COLO668 (cell line): ENCODE results near the gene TMEM86B.
"Not testable (repeated sequence)": the region's sequence is repeated elsewhere in the genome, so short reads cannot be mapped to it uniquely, and the experiment has no call there.

Experiments used
- DNase-seq: peaks from one replicate; lab custom pipeline; 2025; ENCODE audit not compliant: unreplicated experiment; lab: John Stamatoyannopoulos, UW

Gene TMEM86B

DNA sequence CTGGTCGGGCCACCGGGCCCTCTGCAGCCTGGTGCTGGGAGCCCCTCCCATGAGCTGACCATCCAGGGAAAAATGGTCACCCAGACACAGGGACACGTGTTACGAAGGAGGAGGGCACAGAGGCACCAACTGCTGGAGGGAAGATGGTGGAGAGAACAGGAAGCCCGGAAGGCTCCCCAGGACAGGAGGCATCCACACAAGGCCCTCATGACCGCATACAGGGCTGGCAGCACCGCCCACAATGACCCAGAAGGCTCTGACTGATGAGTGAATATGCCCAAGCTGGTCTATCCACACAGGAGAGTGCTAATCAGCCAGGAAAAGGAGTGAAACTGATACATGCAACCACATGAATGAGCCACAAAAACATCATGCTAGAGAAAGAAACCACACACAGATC lies 14.0 kb upstream of the TMEM86B start:
- no peak for DNase-seq

DNA sequence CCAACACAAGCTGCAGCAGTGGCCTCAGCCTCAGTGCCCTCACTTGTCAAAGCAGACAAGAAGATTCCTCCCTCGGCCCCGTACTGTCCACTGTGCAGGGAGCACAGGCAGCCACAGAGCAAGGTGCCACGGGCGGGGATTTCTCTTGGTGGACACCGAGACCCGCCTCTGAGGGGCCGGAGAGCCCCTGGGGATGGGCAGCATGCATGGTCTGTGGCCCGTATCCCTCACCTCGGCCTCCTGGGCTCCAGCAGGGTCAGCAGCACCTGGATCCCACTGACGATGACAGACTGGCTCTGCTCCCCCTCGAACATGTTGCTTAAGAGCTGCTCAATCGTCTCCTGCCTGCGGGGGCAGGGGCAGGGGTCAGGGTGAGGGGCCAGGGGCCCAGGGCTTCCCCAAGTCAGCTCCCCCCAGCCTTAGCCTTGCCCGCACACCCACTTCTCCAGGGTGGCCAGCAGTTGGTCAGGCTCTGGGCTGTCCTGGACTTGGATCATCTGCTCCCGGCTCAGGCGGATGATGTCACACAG lies 13.4 kb upstream of the TMEM86B start:
- no peak for DNase-seq

DNA sequence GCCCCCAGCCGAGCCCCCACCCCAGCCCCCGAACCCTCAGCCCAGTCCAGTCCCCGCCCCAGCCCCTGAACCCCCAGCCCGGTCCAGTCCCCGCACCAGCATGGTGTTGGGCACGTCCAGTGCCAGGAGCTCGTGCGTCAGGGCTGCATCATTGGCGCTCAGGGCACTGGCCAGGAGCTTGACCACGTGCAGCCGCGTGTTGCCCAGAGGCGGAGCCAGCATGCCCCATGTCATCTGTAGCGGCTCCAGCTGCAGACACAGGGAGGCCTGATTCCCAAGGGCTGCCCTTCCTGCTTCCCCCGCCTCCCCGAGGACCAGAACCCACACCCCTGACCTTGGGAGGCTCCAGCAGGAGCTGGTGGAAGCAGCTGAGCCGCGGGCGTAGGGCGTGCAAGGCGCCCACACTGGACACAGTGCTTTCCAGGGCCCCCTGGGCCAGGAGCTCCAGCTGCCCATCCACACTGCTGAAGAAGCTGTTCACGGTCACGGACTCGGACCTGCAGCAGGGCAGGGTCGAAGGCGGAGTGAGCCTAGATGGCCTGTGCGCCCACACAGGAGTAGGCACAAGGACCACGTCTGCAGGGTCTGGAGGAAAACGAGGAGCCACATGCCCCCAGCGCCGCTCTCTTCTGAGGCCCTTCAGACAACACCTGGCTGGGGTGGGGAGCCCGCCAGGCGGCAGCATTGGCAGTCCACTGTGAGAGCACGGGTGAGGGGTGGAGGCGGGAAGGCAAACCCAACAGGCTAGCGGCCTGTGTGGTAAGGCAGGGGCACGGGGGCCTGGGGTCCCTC lies 12.8 kb upstream of the TMEM86B start:
- DNase-seq = no peak

DNA sequence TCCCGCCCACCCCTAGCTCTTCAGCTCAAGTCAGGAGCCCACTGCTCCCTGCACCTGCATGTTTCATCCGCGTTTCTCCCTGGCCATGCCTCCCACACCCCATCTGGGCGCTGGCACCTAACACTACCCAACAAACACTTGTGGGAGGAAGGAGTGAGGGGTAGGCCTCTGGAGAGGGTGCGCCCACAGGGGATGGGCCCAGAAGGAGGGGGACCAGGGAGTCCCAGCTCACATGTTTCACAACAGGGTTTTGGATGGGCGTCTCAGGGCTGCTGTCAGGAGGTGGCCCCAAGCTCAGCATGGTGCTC lies 12.1 kb upstream of the TMEM86B start:
- DNase-seq = no peak

DNA sequence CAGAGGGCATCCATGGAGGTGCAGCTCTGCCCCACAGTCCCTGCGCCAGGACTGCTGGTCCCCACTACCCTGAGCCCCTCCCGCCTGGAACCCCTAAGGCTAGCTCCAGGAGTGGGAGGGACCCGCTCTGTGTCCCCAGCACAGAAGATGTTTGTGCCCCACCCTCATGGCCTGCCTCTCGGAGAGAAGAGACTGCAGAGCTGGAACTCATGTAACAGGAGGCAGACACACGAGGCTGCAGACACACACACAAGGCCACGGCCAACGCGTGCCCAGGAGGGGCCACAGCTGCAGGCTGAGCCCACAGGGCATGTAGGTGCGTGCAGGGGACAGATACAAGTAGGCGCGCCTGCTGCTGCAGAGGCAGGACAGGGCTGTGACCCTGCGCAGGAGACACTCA lies 10.4 kb upstream of the TMEM86B start:
- DNase-seq = no peak

DNA sequence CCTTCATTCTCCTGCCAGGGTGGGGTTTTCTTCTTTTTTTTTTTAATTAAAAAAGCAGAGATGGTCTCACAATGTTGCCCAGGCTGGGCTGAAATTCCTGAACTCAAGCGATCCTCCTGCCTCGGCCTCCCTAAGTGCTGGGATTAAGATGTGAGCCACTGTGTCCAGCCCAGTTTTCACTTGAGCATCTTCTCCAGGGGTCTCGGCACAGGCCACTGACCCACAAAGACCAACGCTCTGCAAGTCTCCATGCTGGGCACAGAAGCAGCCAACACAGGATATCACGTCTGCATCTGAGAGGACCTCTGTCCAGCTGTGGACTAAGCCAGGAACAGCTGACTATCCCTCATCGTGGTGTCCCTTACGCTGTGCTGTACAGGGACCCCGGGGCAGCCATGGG lies 9.5 kb upstream of the TMEM86B start:
- no peak for DNase-seq

DNA sequence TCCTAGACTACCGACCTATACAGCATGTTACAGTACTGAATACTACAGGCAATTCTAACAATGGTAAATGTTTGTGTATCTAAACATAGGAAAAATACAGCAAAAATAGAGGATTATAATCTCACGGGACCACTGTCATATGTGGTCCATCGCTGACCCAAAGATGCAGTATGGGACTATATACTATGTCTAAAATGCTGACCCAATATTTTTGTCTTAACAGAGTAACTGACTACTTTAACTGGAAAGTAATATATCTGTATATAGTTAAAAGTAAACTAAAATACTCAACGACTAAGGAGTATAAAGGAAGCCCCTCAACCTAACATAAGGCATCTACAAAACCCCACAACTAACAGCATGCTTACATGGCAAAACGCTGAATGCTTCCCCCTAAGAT lies 4.4 kb upstream of the TMEM86B start:
- DNase-seq = no peak

DNA sequence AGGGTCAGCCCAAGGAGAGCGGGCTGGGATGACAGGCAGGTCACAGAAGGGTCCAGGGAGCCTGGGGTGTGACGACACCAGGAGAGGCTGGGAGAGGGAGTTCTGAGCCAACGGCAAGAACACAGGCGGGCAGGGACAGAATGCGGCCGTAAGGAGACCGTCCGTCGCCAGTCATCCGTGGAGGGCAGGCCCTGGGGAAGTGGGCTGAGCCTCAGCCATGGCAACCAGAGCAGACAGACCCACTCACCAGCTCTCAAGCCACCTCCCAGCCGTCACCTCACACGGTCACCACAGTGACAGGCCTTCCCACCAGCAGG lies 3.7 kb upstream of the TMEM86B start:
- DNase-seq = no peak

DNA sequence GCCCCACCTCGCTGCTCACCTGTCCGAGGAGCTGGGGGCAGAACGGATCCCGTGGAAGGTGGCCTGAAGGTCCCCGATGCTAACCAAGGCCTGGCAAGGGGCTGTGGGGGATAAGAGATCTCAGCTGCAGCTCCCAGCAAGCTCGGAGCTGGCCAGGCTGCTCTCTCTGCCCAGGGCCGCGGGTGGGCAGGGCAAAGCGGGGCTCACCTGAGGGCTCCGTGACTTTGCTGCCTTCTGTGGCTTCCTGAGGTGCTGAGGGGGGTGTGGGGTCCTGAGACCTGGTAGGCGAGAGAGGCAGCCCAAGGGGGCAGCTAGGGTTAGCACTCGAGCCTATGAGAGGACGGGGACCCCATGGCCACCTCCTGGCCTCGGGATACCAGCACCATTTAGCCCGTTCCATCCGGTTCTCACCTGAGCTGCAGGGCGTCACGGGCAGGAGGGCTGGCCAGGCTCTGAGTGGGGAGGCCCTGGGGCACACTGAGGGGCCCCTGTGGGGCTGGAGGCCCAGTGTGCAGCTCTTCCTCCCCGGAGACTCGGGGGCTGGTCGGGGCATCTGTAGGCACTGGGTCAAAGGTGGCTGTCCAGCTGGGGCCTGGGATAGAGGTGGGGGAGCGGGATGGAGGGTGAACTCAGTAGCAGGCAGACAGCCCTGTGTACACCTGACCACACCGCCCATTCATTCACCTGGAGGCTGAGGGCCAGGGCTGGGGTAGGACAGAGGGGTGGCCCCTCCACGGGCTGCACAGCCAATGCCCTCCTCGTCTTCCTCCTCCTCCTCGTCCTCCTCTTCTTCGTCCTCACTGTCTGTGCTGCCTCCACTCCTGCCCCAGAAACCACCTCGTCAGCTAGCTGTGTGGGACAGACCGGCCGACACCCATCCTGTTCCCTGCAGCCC lies 3.1 kb upstream of the TMEM86B start:
- DNase-seq = no peak

DNA sequence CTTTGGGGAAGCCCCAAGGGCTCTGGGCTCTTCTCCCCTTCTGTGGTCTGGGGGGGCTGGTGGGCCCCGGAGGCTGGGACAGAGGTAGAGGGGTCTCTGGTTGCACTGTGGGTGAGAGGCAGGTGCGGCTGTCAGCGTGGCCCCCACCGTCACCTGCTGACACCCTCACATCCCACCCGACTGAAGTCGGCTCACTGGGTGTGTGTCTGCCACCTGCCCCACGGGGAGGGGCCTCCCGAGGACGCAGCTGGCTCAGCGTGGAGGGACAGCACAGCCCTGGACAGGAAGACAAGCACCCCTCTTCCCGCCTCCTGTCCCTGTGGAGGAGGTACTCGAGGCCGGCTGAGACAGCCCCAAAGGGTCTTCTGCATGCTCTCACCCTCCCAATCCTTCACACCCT lies 2.2 kb upstream of the TMEM86B start:
- DNase-seq = no peak

DNA sequence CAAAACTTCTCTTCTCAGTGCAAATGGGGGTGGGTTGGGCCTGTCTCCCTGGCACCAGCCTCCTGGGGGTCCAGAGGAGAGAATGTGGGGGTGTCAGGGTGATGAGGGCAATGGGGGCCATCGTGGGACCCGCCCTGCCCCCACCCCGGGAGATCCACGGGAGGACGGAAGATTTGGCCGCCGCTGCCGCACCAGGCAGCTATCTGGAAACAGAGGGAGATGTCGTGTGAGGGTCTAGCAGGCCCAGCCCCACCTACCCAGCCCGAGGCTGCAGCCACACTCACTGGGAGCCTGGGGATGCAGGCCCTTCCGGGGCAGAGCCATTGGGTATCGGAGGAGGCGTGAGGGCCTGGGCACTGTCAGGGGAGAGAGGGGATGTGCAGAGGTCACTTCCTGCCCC lies 1.8 kb upstream of the TMEM86B start:
- DNase-seq = no peak

DNA sequence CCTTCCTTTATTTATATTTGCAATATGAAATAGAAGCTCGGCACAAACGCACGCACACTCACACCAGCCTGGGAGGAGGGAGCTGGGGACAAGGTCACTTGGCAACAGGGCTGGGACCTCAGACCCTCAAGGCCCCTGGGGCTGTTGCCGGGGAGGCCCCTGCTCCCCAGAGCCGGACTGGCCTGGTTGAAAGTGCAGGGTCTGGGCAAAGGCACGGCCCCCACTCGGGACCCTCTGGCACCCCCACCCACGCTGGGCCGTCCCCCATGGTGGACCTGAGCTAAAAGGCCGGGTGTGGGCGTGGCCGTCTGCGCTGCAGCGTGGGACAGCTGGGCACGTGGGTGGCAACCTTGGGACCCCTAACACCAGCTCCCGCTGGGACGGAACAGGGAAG lies 1.2 kb upstream of the TMEM86B start:
- DNase-seq = no peak

DNA sequence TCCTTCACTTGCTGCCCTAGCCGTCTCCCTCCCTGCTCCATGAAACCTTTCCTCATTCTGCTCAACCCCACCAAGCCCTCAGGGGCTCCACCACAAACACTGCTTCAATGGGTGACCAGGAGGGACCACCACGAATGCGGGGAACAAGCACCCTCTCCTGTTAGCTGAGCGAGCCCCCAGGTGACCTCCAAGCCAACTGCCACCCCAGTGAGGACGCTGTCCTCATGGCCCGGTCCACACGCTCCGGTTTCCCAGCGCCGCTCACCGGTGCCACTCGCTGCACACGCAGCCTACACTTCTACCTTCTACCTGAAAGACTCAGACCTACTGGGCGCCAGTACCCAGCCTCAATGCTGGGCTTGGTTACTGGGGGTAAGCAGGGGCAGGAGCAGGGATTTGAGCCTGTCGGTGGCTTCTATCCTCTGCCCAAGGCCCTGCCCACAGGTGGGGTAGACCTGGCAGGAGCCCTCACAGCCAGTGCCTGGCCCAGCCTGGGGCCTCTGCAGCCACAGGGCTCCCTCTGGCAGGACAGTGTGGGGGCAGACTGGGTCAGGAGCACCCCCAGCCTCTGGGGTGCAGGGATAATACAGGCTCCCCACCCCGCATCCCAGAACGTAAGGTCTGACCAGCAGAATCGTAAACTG lies 704 bp upstream of the TMEM86B start:
- DNase-seq = no peak

DNA sequence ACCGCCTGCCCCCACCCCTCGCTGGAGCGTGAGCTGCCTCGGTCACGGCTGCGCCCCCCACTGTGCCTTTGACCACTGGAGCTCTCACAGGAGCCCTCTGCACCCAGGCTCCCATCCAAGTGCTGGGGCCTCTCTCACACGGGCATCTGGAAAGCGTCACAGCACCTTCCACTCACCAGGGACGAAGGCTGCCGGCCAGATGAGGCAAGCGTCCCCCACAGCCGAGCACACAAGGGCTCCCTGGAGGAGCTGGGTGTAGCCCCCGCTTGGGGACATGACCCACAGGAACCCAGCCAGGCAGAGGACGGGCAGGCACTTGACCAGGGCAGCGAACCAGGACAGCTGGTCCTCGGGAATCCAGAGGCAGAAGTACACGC lies 560 bp downstream of the TMEM86B start:
- DNase-seq = no peak

DNA sequence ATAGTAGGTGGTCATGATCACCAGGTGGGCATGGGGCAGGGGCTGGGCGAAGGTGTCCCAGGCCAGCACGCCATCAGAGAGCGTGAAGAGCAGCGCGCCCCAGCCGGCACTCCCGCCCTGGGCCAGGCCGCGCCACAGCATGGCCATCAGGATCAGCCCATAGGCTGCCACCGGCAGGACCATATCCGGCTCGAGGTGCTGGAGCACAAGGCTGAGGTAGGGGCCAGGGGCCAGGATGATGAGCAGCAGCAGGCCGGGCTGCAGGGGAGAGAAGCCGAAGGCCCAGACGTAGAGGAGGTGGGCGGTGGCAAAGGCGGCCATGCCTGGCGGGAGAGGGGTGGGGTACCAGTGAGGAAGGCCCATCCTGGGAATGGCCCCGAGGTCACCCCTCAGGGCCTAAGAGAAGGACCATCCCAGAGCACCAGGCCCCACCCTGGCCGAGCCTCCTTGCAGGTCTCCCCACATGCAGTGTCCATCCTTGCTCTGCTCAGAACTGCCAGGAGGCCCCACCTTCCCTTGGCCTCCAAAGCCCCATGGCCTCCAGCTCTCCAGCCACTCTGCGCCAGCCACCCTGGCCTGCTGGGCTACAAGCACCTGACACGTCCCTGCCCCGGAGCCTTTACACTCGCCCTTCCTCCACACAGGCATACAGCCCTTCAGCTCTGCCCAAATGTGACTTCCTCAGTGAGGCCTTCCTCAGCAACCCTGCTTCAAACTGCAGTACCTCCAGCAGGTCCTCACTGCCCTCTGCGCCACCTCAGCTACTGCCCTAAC lies 1.1 kb downstream of the TMEM86B start:
- DNase-seq = no peak

DNA sequence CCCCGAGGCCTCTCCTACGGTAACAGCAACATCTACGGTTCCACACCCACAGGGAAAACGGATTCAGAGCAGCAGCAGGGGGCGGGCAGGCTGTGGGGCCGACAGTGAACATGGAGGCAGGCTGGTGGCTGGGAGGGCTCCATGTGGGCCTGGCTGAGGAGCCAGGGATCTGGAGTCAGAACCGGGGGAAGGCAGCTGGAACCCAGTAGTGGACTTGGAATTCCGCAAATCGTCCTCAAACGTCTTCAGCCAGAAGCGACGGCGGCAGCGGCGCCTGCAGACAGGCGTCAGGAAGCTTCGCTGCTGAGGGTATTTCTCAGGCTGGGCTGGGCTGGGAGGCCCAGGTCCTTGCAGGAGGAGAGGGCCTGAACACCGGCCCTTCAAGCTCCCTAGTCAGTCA lies 1.8 kb downstream of the TMEM86B start:
- DNase-seq = no peak

DNA sequence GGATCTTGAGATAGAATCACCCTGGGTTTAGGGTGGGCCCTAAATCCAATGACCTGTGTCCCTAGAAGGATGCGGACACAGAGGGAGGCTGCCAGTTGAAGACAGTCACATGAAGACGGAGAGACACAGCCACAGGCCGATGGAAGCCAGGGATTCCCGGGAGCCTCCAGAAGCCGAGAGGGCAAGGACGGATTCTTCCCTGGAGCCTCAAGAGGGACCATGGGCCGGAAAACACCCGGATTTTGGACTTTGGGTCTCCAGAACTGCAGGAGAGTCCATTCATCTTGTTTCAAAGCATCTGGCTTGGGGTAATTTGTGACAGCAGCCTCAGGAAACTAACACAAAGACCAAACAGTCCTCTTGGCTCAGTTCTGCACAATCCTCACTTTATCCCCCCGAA lies 2.3 kb downstream of the TMEM86B start:
- no peak for DNase-seq

DNA sequence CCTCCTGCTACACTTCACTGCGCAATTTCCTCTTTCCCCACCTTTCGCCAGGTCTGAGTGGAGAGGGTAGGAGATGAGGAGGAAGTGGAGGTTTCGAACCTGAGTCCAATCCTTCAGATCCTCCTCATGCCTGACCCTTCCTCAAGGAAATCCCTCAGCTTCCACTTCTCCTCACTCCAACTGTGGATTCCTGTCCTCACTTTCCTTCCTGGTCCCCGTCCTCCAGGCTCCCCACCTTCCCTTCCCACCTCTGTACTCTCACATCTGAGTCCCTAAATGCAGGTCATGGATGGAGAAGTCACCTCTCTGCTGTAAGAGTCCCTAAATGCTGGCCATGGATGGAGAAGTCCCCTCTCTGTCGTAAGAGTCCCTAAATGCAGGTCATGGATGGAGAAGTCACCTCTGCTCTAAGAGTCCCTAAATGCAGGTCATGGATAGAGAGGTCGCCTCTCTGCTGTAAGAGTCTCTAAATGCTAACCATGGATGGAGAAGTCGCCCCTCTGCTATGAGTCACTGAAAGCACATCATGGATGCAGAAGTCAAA lies 3.1 kb downstream of the TMEM86B start:
- DNase-seq = no peak

DNA sequence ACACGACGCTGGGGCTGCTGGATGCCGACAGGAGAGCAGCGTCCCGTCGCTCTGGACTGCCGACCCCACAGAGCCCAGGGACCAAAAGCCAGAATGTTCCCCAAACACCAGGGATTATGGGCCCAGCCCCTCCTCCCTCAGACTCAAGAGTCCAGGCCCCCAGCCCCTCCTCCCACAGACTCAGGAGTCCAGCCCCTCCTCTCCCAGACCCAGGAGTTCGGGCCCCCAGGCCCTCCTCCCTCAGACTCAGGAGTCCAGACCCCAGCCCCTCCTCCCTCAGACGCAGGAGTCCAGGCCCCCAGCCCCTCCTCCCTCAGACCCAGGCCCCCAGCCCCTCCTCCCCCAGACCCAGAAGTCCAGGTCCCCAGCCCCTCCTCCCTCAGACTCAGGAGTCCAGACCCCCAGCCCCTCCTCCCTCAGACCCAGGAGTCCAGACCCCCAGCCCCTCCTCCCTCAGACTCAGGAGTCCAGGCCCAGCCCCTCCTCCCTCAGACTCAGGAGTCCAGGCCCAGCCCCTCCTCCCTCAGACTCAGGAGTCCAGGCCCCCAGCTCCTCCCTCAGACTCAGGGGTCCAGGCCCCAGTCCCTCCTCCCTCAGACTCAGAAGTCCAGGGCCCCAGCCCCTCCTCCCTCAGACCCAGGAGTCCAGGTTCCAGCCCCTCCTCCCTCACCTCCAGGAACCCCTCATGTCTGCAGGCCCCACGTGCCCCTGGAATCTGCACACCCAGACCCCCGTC lies 3.7 kb downstream of the TMEM86B start:
- not testable (repeated sequence) for DNase-seq

DNA sequence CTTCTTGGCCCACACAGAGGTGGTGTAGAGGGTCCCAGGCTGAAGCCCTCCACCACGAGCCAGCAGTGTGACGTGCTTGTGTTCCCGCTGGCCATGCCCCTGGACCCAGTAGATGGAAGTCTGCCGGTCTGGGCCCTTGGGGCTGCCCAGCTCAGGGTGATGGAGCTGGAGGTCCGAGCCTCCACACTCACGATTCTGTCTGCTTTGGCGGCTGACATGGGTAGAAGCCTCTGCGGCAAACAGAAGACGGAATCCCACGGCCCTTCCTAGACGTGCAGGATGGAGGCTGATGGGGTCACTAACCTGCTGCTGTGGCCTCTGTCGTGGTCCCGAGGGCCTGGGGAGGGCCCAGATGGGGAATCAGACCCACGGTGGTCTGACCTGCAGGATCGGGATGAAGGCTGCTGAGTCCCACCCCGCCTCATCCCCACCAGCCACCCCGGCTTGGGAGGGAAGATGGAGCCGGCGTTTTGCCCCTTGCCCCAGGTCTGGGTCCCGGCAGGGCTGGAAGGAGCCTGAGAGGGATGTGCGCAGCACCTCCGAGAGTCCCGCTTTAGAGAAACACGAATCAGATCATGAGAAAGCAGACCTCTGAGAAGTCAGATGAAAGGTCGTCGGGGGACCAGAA lies 4.4 kb downstream of the TMEM86B start:
- no peak for DNase-seq
